ES-I3 (cell line): Measurements from ENCODE around the gene CHD2.

Experiments
- H3K36me3 ChIP-seq: 2 replicates; pipeline ENCODE4 v1.6.1; 2013; ENCODE audit warnings: mild to moderate bottlenecking, low read length, control low read depth, moderate library complexity; ENCODE audit not compliant: insufficient read depth
- H3K4me1 ChIP-seq: 2 replicates; pipeline ENCODE4 v1.6.1; 2013; ENCODE audit warnings: mild to moderate bottlenecking, control low read depth, low read length; ENCODE audit not compliant: insufficient read depth
- H3K9ac ChIP-seq: 2 replicates; pipeline ENCODE4 v1.6.1; 2013; ENCODE audit warnings: low read depth, mild to moderate bottlenecking, low read length, moderate library complexity
- H3K9me3 ChIP-seq: 2 replicates; pipeline ENCODE4 v1.6.1; 2013; ENCODE audit warnings: mild to moderate bottlenecking, low read length, moderate library complexity; ENCODE audit not compliant: control insufficient read depth, insufficient read depth

CHD2 gene

GRCh38 chr15:92881802-92882696 lies 18.1 kb upstream of the CHD2 start:
- Histone ChIP-seq H3K9ac (peak overlapping the region; percentile 43), H3K9me3 (no peaks in the 10 kb centered on the region), H3K36me3 (no peaks in the 10 kb centered on the region; the same call in 1 of the 2 replicates), H3K4me1 (peaks cover 22% of the 10 kb centered on the region)

- peak overlapping the region; percentile 99 for H3K9ac ChIP-seq
- no peaks in the 10 kb centered on the region; the same call in 1 of the 2 replicates for H3K36me3 ChIP-seq
- H3K4me1 ChIP-seq = peaks cover 22% of the 10 kb centered on the region
- no peaks in the 10 kb centered on the region for H3K9me3 ChIP-seq
Observed at GRCh38 chr15:92882697-92883162, 17.4 kb upstream of the CHD2 start.

GRCh38 chr15:92883163-92883875 lies 16.8 kb upstream of the CHD2 start:
- Histone ChIP-seq H3K4me1 (peaks cover 22% of the 10 kb centered on the region), H3K36me3 (no peaks in the 10 kb centered on the region; the same call in 1 of the 2 replicates), H3K9me3 (no peaks in the 10 kb centered on the region), H3K9ac (peak overlapping the region; percentile 99)

GRCh38 chr15:92883876-92884435 lies 16.2 kb upstream of the CHD2 start:
- Histone ChIP-seq H3K9me3 (no peaks in the 10 kb centered on the region), H3K36me3 (no peaks in the 10 kb centered on the region; the same call in 1 of the 2 replicates), H3K9ac (peak overlapping the region; percentile 99), H3K4me1 (peaks cover 22% of the 10 kb centered on the region)

GRCh38 chr15:92884436-92885223 lies 15.5 kb upstream of the CHD2 start:
- Histone ChIP-seq H3K4me1 (peaks cover 22% of the 10 kb centered on the region), H3K9me3 (no peaks in the 10 kb centered on the region), H3K9ac (peak overlapping the region; percentile 99), H3K36me3 (no peaks in the 10 kb centered on the region; the same call in 1 of the 2 replicates)

- Histone ChIP-seq H3K36me3 (peaks cover under 1% of the 10 kb centered on the region), H3K9ac (peak overlapping the region; percentile 99; the same call in 1 of the 2 replicates), H3K4me1 (peaks cover 16% of the 10 kb centered on the region), H3K9me3 (no peaks in the 10 kb centered on the region)
Observed at GRCh38 chr15:92885224-92886041, 14.7 kb upstream of the CHD2 start.

- H3K4me1 ChIP-seq = peaks cover 9% of the 10 kb centered on the region
- H3K9ac ChIP-seq = no peak overlapping the region
- peaks cover 4% of the 10 kb centered on the region for H3K36me3 ChIP-seq
- H3K9me3 ChIP-seq = no peaks in the 10 kb centered on the region
Observed at GRCh38 chr15:92886042-92886537, 14.0 kb upstream of the CHD2 start.

- H3K4me1 ChIP-seq = peaks cover 2% of the 10 kb centered on the region
- no peaks in the 10 kb centered on the region for H3K9me3 ChIP-seq
- peaks cover 8% of the 10 kb centered on the region for H3K36me3 ChIP-seq
- no peak overlapping the region for H3K9ac ChIP-seq
Observed at GRCh38 chr15:92886815-92887214, 13.3 kb upstream of the CHD2 start.

GRCh38 chr15:92887869-92888268 lies 12.3 kb upstream of the CHD2 start:
- no peaks in the 10 kb centered on the region for H3K4me1 ChIP-seq
- peaks cover 17% of the 10 kb centered on the region for H3K36me3 ChIP-seq
- no peaks in the 10 kb centered on the region; the same call in 1 of the 2 replicates for H3K9me3 ChIP-seq
- H3K9ac ChIP-seq = no peak overlapping the region

- no peaks in the 10 kb centered on the region for H3K4me1 ChIP-seq
- H3K9me3 ChIP-seq = no peaks in the 10 kb centered on the region; the same call in 1 of the 2 replicates
- peaks cover 20% of the 10 kb centered on the region for H3K36me3 ChIP-seq
- no peak overlapping the region for H3K9ac ChIP-seq
Observed at GRCh38 chr15:92889390-92890107, 10.6 kb upstream of the CHD2 start.

GRCh38 chr15:92891533-92892200 lies 8.5 kb upstream of the CHD2 start:
- Histone ChIP-seq H3K9me3 (no peaks in the 10 kb centered on the region; the same call in 1 of the 2 replicates), H3K4me1 (no peaks in the 10 kb centered on the region), H3K9ac (no peak overlapping the region), H3K36me3 (peaks cover 20% of the 10 kb centered on the region)

GRCh38 chr15:92892201-92892555 lies 7.9 kb upstream of the CHD2 start:
- peaks cover 20% of the 10 kb centered on the region for H3K36me3 ChIP-seq
- H3K9ac ChIP-seq = no peak overlapping the region
- H3K4me1 ChIP-seq = no peaks in the 10 kb centered on the region
- H3K9me3 ChIP-seq = no peaks in the 10 kb centered on the region; the same call in 1 of the 2 replicates
